ENCODE results near the gene FAM193A.

The FAM193A gene

DNA sequence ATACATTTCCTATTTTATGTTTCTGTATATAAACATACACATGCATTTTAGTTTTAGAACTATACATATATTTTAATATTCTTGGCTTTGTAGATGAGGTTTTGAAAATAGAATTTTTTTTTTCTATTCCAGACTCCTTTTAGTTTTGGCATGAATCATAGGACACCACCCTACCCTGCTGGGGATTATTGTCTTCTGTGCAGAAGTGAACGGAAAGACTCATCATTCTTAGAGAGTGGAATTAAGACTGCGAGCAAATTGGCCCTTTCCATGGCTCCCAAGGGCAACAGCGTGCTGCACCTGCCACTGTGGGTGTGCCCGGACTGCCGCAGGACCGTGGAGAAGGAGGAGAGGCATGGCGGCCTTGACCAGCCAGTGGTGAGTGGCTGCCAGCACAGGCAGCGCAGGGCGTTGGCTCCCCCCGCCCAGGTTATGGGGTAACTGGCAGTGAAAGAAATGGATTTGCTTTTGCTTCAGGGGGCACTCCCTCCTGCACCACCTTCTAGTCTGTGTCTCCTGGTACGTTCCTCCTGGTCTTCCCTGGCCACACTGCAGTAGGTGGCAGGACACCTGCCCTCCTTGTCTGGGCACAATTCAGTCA, 59.6 kb downstream of the FAM193A start:
- no peak overlapping the region for H3K4me3 ChIP-seq (ENCODE audit: control insufficient read depth, low read depth, low read length)
- no peak for DNase-seq (ENCODE audit: low read depth)
- TF ChIP-seq CTCF (IDR thresholded peaks at IDR 0.05; ENCODE audit: control insufficient read depth, insufficient read depth, low read depth, low read length, missing control alignments), result no peak

DNA sequence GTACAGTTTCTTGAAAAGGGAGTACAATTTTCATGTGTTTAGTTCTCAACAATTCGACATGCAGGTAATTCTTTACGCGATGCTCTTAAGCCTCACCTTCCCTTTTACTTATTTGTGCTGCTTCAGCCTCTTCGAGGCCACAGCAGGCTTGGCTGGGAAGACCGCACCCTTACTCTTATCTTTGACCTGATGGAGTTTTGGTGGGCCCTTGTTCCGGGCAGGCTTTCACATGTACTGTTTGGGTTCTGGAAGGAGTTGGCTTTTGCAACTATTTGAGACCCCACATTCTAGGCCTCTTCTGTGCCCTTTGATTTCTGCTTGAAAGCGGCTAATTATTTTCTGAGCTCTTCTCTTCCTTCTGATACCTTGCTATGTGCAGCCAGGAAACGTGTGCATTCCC, 60.2 kb downstream of the FAM193A start:
- H3K4me3 ChIP-seq (ENCODE audit: control insufficient read depth, low read depth, low read length), result no peak overlapping the region
- TF ChIP-seq CTCF (IDR thresholded peaks at IDR 0.05; ENCODE audit: control insufficient read depth, insufficient read depth, low read depth, low read length, missing control alignments), result no peak

GRCh38 chr4:2598511-2599303, 62.3 kb downstream of the FAM193A start:
- DNase-seq (ENCODE audit: low read depth), result no peak
- no peak overlapping the region for H3K4me3 ChIP-seq (ENCODE audit: control insufficient read depth, low read depth, low read length)

More for the DNA sequence above, 60.2 kb downstream of the FAM193A start:
- DNase-seq (ENCODE audit: low read depth), result no peak

DNA sequence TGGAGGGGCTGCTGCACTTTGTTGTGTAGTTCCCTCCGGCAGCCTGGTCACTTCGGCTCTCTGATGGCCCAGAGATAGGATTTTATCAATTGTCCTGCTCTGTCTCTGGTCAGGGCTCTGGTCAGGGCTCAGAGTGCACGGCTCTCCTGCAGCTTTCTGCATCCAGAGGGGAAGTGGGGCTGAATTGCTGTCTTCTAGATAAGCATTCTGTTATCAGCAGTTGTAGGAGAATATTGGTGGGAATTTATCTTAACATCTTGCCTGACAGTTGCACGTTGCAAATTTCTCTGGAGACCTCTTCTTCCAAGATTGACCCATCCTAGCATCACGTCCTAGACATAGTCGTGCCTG, 62.8 kb downstream of the FAM193A start:
- no peak overlapping the region for H3K4me3 ChIP-seq (ENCODE audit: control insufficient read depth, low read depth, low read length)
- no peak for DNase-seq (ENCODE audit: low read depth)
- TF ChIP-seq CTCF (IDR thresholded peaks at IDR 0.05; ENCODE audit: control insufficient read depth, insufficient read depth, low read depth, low read length, missing control alignments), result no peak

More at GRCh38 chr4:2598511-2599303, 62.3 kb downstream of the FAM193A start:
- no peak for TF ChIP-seq CTCF (IDR thresholded peaks at IDR 0.05; ENCODE audit: control insufficient read depth, insufficient read depth, low read depth, low read length, missing control alignments)

DNA sequence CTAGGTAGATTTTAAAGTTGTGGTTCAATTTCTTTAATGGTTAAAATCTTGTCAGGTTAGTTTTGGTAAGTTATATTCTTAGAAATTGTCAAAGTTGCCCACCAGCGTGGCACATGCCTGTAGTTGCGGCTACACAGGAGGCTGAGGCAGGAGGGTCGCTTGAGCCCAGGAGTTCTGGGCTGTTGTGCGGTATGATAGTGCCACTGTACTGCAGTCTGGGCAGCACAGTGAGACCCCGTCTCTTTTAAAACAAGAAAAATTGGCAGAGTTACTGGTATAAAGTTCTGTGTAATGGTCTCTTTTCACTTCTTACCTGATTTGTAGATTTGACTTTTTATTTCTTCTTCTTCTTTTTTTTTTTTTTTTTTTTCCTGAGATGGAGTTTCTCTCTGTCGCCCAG, 64.4 kb downstream of the FAM193A start:
- no peak for TF ChIP-seq CTCF (IDR thresholded peaks at IDR 0.05; ENCODE audit: control insufficient read depth, insufficient read depth, low read depth, low read length, missing control alignments)
- DNase-seq (ENCODE audit: low read depth), result no peak
- no peak overlapping the region for H3K4me3 ChIP-seq (ENCODE audit: control insufficient read depth, low read depth, low read length)

DNA sequence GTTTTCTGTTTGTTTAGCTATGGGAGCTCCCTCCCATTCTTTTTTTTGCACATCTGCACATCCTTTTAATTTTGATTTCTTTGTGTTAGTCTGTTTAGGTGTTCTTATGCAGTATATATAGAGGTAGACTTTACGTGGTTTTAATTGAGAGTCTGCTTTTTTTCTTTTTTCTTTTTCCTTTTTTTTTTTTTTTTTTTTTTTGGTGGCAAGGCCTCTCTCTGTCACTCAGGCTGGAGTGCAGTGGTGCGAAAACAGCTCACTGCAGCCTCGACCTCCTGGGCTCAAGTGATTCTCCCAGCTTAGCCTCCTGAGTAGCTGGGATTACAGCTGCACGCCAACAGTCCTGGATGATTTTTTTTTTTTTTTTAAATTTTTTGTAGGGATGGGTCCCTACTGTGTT, 68.2 kb downstream of the FAM193A start:
- TF ChIP-seq CTCF (IDR thresholded peaks at IDR 0.05; ENCODE audit: control insufficient read depth, insufficient read depth, low read depth, low read length, missing control alignments), result no peak
- no peak for DNase-seq (ENCODE audit: low read depth)
- no peak overlapping the region for H3K4me3 ChIP-seq (ENCODE audit: control insufficient read depth, low read depth, low read length)

Measured in AG09309 (cell line).